Inflammatory macrophage treated with lipopolysaccharide for 1 hour (primary cell): ENCODE measurements around the gene NEK2.
A peak's percentile ranks its signal among the peaks of the same experiment; 100 is the strongest.
"Not testable (repeated sequence)": the region's sequence is repeated elsewhere in the genome, so short reads cannot be mapped to it uniquely, and the experiment has no call there.

Source experiments
- DNase-seq, 2 donors: peaks; one replicate each; pipeline ENCODE4 v3.0.0-alpha.2; 2020 to 2022

The NEK2 gene

GRCh38 chr1:211693911-211694310 lies 18.5 kb upstream of the NEK2 start:
- not testable (repeated sequence) for DNase-seq

- no peak for DNase-seq
Observed at GRCh38 chr1:211688421-211688820, 13.0 kb upstream of the NEK2 start.

DNA sequence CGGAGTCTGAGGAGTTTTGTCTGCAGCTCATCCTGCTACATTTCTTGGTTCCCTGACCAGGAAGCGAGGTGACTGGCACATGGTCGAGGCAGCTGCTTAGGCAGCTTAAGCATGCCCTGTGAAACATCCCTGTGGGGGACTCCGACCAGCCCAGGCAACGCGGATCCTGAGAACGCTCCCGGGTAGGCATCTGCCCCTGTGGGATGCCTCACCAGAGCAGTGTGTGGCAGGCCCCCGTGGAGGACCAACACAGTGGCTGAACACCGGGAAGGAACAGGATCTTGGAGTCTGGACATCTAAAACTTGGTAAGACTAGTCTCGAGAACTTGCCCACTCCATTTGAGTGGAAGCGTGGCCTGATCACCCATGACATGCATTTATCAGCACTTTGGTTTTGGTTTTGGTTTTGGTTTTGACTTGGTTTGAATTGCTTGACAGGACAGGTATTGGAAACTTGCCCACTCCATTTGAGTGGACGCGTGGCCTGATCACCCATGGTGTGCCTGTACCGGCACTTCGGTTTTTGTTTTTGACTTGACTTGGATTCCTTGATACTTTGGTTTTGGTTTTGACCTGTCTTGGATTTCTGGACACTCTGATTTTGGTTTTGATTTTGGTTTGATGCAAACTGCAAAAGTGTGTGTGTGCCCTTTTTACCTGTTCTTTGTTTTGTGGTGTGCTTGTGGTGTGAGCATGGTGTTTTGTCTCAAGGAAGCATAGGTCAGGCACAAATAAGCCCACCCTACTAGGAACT lies 12.2 kb upstream of the NEK2 start:
- no peak for DNase-seq

DNA sequence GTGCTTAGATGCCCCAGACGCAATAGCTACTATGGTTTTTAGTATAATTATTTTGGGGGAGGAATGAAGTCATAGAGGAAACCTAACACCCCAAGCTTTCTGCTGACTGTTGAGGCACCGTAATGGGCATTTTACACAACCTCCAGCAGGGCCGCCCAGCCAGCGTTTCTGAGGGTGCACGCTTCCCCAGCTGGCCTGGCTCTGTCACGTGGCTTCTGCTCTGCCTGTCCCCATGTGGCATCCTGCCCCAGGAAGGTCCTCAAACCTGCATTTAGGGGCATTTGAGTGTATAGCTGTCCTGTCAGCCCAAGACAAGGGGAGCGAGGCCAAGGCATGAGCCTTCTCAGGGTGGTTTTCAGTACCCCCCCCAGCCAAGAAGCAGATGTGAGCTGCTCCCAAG lies 10.4 kb upstream of the NEK2 start:
- no peak for DNase-seq

DNA sequence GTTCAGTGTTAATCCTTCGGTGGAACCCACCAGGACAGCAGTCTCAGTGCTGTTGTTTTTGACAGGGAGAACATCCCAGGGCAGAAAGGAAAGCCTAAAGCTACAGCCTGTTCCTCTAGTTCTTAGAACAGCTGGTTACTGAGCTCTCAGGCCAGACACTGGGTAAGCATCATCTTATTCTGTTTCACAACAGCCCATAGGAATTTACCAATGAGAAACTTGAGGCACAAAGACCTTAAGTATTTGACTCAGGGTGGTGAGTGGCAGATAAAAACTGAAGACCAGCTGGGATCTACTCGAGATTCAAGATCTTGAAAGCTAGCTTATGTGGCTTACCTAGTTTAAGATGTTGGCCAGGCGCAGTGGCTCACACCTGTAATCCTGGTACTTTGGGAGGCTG lies 9.4 kb upstream of the NEK2 start:
- no peak for DNase-seq

GRCh38 chr1:211684331-211684730 lies 8.9 kb upstream of the NEK2 start:
- no peak for DNase-seq

GRCh38 chr1:211683396-211684297 lies 8.2 kb upstream of the NEK2 start:
- DNase-seq, result no peak

GRCh38 chr1:211682186-211682585 lies 6.8 kb upstream of the NEK2 start:
- DNase-seq, result not testable (repeated sequence)

DNA sequence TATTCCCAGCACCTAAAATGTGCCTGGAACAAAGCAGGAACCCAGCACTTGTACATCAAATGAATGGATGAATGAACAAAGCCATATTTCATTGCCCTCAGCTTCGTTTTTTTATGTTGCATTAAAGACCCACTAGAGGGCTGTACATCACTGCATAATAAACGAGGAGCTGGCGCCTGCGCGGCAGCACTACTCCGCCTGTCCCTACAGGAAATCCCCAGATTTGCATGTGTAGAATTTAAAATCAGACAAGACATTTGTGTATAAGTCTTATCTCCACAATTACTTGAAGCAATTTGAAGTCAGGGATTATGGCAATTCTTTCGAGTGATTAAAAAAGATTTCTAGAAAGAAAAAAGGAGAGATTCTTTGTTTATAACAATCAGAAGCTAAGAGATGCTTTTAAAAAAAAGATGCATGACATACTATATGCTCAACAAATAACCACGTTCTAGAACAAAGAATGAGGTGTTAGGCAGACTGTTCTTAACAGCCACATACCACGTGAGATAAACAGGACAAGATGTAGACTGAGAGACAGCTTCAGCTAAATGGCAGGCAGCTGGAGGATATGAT lies 5.4 kb upstream of the NEK2 start:
- DNase-seq, result peak; percentile 76 to 82

DNA sequence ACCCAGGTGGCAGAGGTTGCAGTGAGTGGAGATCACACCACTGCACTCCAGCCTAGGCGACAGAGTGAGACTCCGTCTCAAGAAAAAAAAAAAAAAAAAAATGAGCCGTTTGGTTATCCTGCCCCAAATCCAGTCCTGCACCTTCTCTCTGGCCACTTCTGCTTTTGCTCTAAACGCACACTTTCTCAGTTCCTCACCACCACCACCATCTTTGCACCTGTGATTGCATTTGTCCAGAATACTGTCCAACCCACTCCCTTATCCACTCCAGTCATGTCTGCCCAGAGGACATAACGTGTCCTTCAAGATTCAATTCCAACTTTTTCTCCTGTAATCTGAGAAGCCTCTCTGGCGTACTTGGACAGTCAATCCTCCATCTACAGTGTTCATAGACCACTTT lies 2.2 kb upstream of the NEK2 start:
- DNase-seq, result no peak

DNA sequence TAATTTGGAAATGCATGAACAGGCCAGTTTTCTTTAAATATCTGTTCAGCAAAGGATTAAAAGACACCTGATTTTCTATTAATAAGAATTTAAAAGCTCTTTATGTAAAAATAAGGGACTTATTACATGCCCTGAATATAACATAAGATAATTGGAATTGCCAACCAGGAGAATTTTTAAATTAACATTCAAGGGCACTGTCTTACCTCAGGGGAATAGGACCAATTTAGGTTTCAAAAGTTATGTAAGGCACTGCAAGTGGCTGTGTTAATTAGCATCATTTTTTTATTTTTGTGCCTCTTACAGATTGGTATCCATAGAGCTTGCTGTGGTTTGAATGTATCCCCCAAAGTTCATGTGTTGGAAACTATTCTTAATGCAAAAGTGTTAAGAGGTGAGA lies 1.3 kb upstream of the NEK2 start:
- DNase-seq, result no peak

DNA sequence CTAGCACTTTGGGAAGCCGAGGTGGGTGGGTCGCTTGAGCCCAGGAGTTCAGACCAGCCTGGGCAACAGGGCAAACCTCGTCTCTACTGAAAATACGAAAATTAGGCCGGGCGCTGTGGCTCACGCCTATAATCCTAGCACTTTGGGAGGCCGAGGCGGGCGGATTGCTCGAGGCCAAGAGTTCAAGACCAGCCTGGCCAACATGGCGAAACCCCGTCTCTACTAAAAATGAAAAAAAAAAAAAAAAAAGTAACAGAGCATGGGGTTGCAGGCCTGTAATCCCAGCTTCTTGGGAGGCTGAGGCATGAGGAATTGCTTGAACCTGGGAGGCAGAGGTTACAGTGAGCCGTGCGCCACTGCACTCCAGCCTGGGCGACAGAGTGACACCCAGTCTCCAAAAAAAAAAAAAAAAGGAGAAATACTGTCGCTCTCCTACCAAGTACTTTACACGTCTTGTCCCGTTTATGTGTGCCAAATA lies 724 bp upstream of the NEK2 start:
- no peak for DNase-seq

DNA sequence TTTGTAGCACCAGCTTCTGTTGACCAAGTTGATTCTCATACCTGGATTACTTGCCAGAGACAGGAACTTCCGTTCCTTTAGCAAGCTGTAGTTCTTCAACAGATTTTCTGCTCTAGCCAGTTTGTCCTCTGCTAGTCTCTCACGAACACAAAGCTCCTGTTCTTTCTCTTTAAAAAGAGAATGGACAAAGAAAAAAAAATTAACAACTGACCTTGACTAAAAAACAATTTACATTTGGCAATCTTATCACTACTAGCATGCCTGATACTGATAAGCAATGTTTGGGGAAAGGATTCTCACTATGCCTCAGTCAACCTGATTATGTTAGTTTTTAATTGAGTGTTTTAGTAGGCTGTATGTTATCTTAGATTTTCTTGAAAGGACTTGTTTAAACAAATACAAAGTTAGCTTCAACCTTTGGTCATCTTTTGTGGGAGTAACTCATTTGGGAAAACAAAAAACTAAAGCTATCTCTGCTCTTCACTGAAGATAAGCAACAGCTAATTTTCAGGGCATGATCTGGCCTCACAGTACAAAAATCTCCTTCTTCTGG lies 8.3 kb downstream of the NEK2 start:
- no peak for DNase-seq

- no peak for DNase-seq
Observed at GRCh38 chr1:211660718-211661222, 14.7 kb downstream of the NEK2 start.

DNA sequence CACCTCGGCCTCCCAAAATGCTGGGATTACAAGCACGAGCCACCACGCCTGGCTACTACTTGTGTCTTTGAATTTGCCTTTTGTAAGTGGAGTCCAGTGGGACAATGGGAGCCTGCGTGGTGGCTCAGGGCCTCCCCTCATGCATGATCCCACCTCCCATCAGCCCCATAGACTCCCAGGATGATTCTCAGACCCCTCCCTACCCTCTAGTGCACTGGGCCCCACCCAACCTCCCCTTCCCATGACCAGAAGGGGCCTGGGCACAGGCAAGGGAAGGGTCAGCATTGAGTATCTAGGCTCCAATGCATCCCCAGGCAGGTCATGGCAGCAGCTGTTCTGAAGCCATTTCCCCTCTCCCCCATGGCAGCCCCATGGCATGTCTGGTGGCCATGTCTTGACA lies 18.7 kb downstream of the NEK2 start:
- no peak for DNase-seq

DNA sequence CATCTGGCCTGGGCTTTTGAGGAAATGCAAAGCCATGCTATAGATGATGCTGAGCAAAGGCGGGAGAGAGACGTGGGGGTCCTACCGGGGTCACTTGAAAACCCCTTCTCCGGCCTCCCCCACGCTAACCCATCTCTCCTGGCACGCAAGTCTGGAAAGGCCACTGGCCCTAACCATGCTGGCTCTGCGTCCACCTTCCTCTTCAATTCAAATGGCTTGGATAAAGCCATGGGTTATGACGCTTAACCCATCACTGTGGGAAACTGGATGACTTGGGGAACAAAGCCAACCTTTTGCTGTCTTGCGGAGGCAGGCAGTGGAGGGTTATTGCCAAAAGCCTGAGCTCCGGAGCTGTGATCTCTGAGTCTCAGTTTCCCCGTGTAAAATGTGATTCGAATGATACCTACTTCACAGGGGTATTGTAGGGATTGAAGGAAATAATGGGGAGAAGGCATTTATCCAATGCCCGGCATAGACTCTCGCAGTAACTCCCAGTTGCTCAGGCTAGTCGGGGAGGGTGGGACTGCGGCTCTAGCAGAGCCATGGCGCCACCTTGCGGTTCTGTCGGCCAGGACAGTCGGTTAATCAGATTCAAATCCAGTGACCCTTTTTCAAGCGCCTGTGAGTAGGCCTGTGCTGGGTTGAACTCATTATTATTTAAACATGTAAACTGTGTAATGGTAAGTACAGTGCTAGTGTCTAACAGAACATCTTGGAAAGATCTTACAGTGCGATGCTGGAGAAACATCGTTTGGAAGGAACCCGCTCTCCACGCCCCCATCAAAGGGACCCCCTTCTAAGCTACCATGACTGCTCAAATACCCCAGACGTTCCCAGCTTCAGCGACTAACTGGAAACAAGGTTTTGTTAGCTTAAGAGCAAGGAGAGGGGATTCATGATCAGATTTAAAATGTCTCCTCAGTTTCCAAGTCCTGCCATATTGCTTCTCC lies 20.3 kb downstream of the NEK2 start:
- DNase-seq, result peak; percentile 63 to 94

- peak; percentile 32 to 53 for DNase-seq
Observed at GRCh38 chr1:211653959-211654496, 21.4 kb downstream of the NEK2 start.

DNA sequence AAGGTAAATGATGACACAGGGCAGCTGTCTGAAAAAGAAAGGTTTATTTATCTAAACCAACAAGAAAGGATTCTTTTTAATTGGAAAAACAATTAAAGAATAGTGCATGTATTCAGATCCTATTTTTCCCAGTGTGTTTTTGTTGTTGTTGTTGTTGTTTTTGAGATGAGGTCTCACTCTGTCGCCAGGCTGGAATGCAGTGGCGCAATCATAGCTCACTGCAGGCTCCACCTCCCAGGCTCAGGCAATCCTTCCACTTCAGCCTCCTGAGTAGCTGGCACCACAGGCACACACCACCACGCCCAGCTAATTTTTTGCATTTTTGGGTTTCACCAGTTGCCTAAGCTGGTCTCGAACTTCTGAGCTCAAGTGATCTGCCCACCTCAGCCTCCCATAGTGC lies 22.1 kb downstream of the NEK2 start:
- no peak for DNase-seq

GRCh38 chr1:211652371-211652770 lies 23.1 kb downstream of the NEK2 start:
- no peak for DNase-seq

DNA sequence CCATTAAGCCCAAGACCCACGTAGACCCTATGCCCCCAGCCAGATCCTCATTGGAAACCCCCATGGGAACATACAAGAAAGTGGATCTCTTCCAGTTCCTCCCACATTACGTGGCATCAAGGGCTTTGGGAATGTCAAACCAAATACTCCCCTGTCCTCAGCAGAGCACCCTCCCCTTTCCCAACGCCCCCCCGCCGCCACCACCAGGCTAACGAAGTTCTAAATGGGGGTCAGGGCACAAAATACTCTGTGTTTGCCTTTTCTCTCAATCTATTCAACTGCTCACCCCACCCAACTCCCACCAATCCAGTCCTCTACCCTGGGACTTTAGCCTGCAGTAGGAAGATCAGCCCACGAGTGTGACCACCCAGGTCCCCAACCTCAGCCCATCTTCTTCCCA lies 24.5 kb downstream of the NEK2 start:
- no peak for DNase-seq
